NOMO-1 (cell line): ENCODE results near the gene ESRRG.

Experiments used
- DNase-seq, 2 experiments: peaks; one replicate each; lab custom pipeline; 2025; ENCODE audit not compliant: unreplicated experiment in 2 of 2; lab: John Stamatoyannopoulos, UW

Gene ESRRG

GRCh38 chr1:216457356-216457755 lies 265.9 kb downstream of the ESRRG start:
- no peak for DNase-seq

GRCh38 chr1:216456682-216457081 lies 266.5 kb downstream of the ESRRG start:
- no peak for DNase-seq

GRCh38 chr1:216453777-216454176 lies 269.5 kb downstream of the ESRRG start:
- DNase-seq = no peak
